K562 (cell line): ENCODE results near the gene NDC1. TPM values are rescaled to one million over a fixed set of nuclear protein-coding genes. Genes with fewer than 3 reads are reported as not detected.
A peak's percentile ranks its signal among the peaks of the same experiment; 100 is the strongest.

Experiments
- ATAC-seq: fragments of 200-7000 bp; cut with Tn5 transposase; 3 replicates; pipeline ENCODE4 v1.9.1; 2020; ENCODE audit warnings: moderate library complexity
- BruUV-seq: library from RNA; stranded (reverse); fragments of 400-500 nt; replicated peaks from 2 replicates; lab custom pipeline; 2021; lab: Mats Ljungman, UMichigan
- CTCF ChIA-PET: fragments of 300-600 bp; formaldehyde crosslinking; extraction: SDS; loops from one replicate; lab custom pipeline; 2021; ENCODE audit warnings: low intra/inter-chr PET ratio; lab: Yijun Ruan, JAX
- POLR2A ChIA-PET: fragments of 300-600, 350-650 bp; sonication (Branson Sonifier 250); formaldehyde crosslinking; extraction: SDS; loops from one replicate; lab custom pipeline; 2021; ENCODE audit warnings: antibody characterized with exemption, inconsistent platforms; lab: Yijun Ruan, JAX
- DNase-seq, 4 experiments: peaks; one replicate each; pipeline versions ENCODE4 v3.0.0 to v3.0.0-alpha.2; 2011 to 2018; ENCODE audit warnings: low spot score in 3 of 4, mixed read lengths in 3 of 4; ENCODE audit errors: extremely low read depth in 1 of 4
- FAIRE-seq: peaks from 2 replicates; lab custom pipeline; 2011; peaks lifted over from hg19 to GRCh38; lab: Jason Lieb, UNC
- H2AFZ ChIP-seq: 2 replicates; pipeline ENCODE4 v1.6.0; 2011; ENCODE audit warnings: low read depth, low read length, control low read depth, inconsistent platforms
- H3K27ac ChIP-seq: fragments of 200-600 bp; 3 replicates; pipeline ENCODE4 v1.8.0; 2011; ENCODE audit warnings: low read depth, mild to moderate bottlenecking, control low read depth, inconsistent platforms, low read length, moderate library complexity, mixed read lengths; ENCODE audit errors: extremely low read depth
- H3K27me3 ChIP-seq, 2 experiments: fragments of 300-600 bp in 1 of 2; 2 replicates in 1 of 2; 3 replicates in 1 of 2; pipeline versions ENCODE4 v1.6.0 to v1.8.0; 2011; ENCODE audit warnings: inconsistent platforms in 2 of 2, low read length in 2 of 2, mild to moderate bottlenecking in 1 of 2, mixed read lengths in 1 of 2, moderate library complexity in 1 of 2; ENCODE audit not compliant: control insufficient read depth in 2 of 2, insufficient read depth in 2 of 2
- H3K36me3 ChIP-seq: fragments of 300-600 bp; 3 replicates; pipeline ENCODE4 v1.8.0; 2011; ENCODE audit warnings: mild to moderate bottlenecking, low read length, inconsistent platforms; ENCODE audit not compliant: control insufficient read depth, insufficient read depth
- H3K4me1 ChIP-seq, 2 experiments: fragments of 200-600 bp in 1 of 2; replicated peaks in 1 of 2; 2 replicates in 1 of 2; 3 replicates in 1 of 2; pipeline versions ENCODE4 v1.5.1 to v1.8.0; 2011; ENCODE audit warnings: inconsistent platforms in 2 of 2, low read length in 2 of 2, mild to moderate bottlenecking in 1 of 2, mixed read lengths in 1 of 2, moderate library complexity in 1 of 2; ENCODE audit not compliant: control insufficient read depth in 2 of 2, insufficient read depth in 2 of 2
- H3K4me2 ChIP-seq: 2 replicates; pipeline ENCODE4 v1.6.1; 2011; ENCODE audit warnings: low read length, control low read depth, inconsistent platforms, mixed read lengths; ENCODE audit not compliant: insufficient read depth
- H3K4me3 ChIP-seq: fragments of 200-600 bp; sonication (generic), shearing (Covaris generic); 2 replicates; pipeline ENCODE4 v1.5.1; 2016; ENCODE audit warnings: control low read depth, inconsistent platforms
- H3K79me2 ChIP-seq: fragments of 200-600 bp; 3 replicates; pipeline ENCODE4 v1.8.0; 2011; ENCODE audit warnings: low read length, inconsistent platforms; ENCODE audit not compliant: control insufficient read depth, insufficient read depth
- H3K9ac ChIP-seq, 2 experiments: 2 replicates each; pipeline versions ENCODE4 v1.6.0 to v1.6.1; 2011; ENCODE audit warnings: low read depth in 2 of 2, low read length in 2 of 2, control low read depth in 1 of 2, inconsistent platforms in 1 of 2, mild to moderate bottlenecking in 1 of 2, mixed read lengths in 1 of 2; ENCODE audit not compliant: insufficient read depth in 1 of 2
- H3K9me1 ChIP-seq: one replicate; pipeline ENCODE4 v1.6.0; 2011; ENCODE audit warnings: inconsistent platforms, mild to moderate bottlenecking, low read length, moderate library complexity; ENCODE audit not compliant: control insufficient read depth, insufficient read depth
- H3K9me3 ChIP-seq: replicated peaks from 2 replicates; pipeline ENCODE4 v1.5.1; 2011; ENCODE audit warnings: low read depth, low read length, inconsistent platforms; ENCODE audit not compliant: control insufficient read depth, insufficient read depth
- H4K20me1 ChIP-seq: replicated peaks from 2 replicates; pipeline ENCODE4 v1.6.1; 2011; ENCODE audit warnings: low read length, inconsistent platforms, mixed read lengths; ENCODE audit not compliant: control insufficient read depth, insufficient read depth
- ETV1 ChIP-seq: fragments of 450-650 bp; conservative IDR thresholded peaks from 2 replicates; pipeline ENCODE4 v1.6.1; 2016; ENCODE audit warnings: missing genetic modification characterization, control low read depth, low read depth, missing compliant biosample characterization
- GABPA ChIP-seq: fragments of 200-800 bp; sonication (Bioruptor generic); conservative IDR thresholded peaks from 2 replicates; pipeline ENCODE4 v1.6.1; 2016; ENCODE audit warnings: low read depth, missing genetic modification characterization, missing compliant biosample characterization
- NR2C2 ChIP-seq, 2 experiments: fragments of 200-800 bp in 1 of 2; sonication (Bioruptor generic) in 1 of 2; sonication (generic) in 1 of 2; formaldehyde crosslinking in 1 of 2; IDR thresholded peaks; 2 replicates each; pipeline versions ENCODE4 v1.6.1 to v1.8.0; 2016 to 2022; ENCODE audit warnings: mild to moderate bottlenecking in 1 of 2, missing compliant biosample characterization in 1 of 2, missing genetic modification characterization in 1 of 2, missing genetic modification reagents in 1 of 2
- SPI1 ChIP-seq: IDR thresholded peaks from 2 replicates; pipeline ENCODE4 v1.6.1; 2011; ENCODE audit warnings: low read depth, low read length, control low read depth, borderline replicate concordance
- ZNF175 ChIP-seq: fragments of 200-800 bp; sonication (Bioruptor generic); IDR thresholded peaks from 2 replicates; pipeline ENCODE4 v1.6.1; 2016; ENCODE audit warnings: low read depth, mild to moderate bottlenecking, missing genetic modification characterization, missing compliant biosample characterization
- ZNF584 ChIP-seq: fragments of 200-800 bp; sonication (Bioruptor generic); IDR thresholded peaks from 2 replicates; pipeline ENCODE4 v1.6.1; 2016; ENCODE audit warnings: low read depth, mild to moderate bottlenecking, missing genetic modification characterization, missing compliant biosample characterization
- WGBS: fragments of 100-300 bp; shearing (Covaris generic); methylation state at CpG from one replicate; pipeline ENCODE4 v1.1.6; 2016; ENCODE audit warnings: low coverage, mixed read lengths; ENCODE audit not compliant: insufficient coverage; ENCODE audit errors: missing lambda C conversion rate; 5-methylcytosine and 5-hydroxymethylcytosine counted together
- in situ Hi-C: fragments of 300-500 bp; cut with MboI; formaldehyde crosslinking; loops from 4 replicates; pipeline ENCODE4 v1.15.0; 2018; ENCODE audit warnings: inconsistent platforms, mixed read lengths
- intact Hi-C: fragments of 100-400 bp; cut with micrococcal nuclease; formaldehyde crosslinking; loops from 2 replicates; pipeline ENCODE4 v1.14.2; 2022
- polyA plus RNA-seq, 8 experiments: library from polyadenylated mRNA; depleted of rRNA in 4 of 8; stranded (reverse) in 5 of 8; unstranded in 3 of 8; fragments of >200 nt; fragmentation: Nextera tagmentation in 2 of 8; fragmentation: Illumina TruSeq in 1 of 8; extraction: Ambion mirVana in 2 of 8; extraction: Trizol in 1 of 8; gene quantifications; 2 replicates each; pipeline versions ENCODE4 v1.2.1 to v1.2.3, GENCODE V29; 2011 to 2014; ENCODE audit warnings: inconsistent platforms in 1 of 8, missing spikeins in 1 of 8
- total RNA-seq, 7 experiments: library from RNA; depleted of rRNA in 6 of 7; stranded (reverse); fragments of >200 nt in 6 of 7; fragmentation: Illumina TruSeq in 2 of 7; extraction: Trizol in 2 of 7; gene quantifications; 2 replicates each; pipeline versions ENCODE4 v1.2.1 to v1.2.3, GENCODE V29; 2011 to 2021; ENCODE audit warnings: low replicate concordance in 1 of 7
- TF ChIP-seq, protein P1 (sequence below), 3 experiments: fragments of 200-800 bp in 1 of 3; fragments of 250-450 bp in 1 of 3; fragments of 450-650 bp in 1 of 3; sonication (Bioruptor Pico) in 1 of 3; sonication (Bioruptor generic) in 1 of 3; formaldehyde crosslinking in 1 of 3; IDR thresholded peaks; 2 replicates each; pipeline versions ENCODE4 v1.6.1 to v1.8.0; 2016 to 2022; ENCODE audit warnings: mild to moderate bottlenecking in 2 of 3, missing genetic modification characterization in 2 of 3, missing compliant biosample characterization in 1 of 3, moderate library complexity in 1 of 3
- TF ChIP-seq, protein P2 (sequence below): fragments of 250-450 bp; sonication (Bioruptor Pico); IDR thresholded peaks from 2 replicates; pipeline ENCODE4 v1.6.1; 2021; ENCODE audit warnings: mild to moderate bottlenecking
- TF ChIP-seq, protein P3 (sequence below): fragments of 450-650 bp; formaldehyde crosslinking; IDR thresholded peaks from 2 replicates; pipeline ENCODE4 v1.4.0; 2020; ENCODE audit warnings: mild to moderate bottlenecking, moderate library complexity
- TF ChIP-seq, protein P4 (sequence below): fragments of 200-800 bp; sonication (Bioruptor generic); IDR thresholded peaks from 2 replicates; pipeline ENCODE4 v1.6.1; 2017; ENCODE audit warnings: missing genetic modification characterization, missing compliant biosample characterization
- TF ChIP-seq, protein P5 (sequence below): fragments of 250-450 bp; sonication (Bioruptor Pico); IDR thresholded peaks from 2 replicates; pipeline ENCODE4 v1.8.0; 2021; ENCODE audit warnings: borderline replicate concordance, mild to moderate bottlenecking, moderate library complexity; ENCODE audit not compliant: poor library complexity, severe bottlenecking

Gene NDC1
- total and polyA plus RNA-seq, 9 of the 15 experiments (the other 6 are each of a cell fraction or from before 2014, with no cell fraction given): 26.9 to 102 (median 64.5) TPM

DNA sequence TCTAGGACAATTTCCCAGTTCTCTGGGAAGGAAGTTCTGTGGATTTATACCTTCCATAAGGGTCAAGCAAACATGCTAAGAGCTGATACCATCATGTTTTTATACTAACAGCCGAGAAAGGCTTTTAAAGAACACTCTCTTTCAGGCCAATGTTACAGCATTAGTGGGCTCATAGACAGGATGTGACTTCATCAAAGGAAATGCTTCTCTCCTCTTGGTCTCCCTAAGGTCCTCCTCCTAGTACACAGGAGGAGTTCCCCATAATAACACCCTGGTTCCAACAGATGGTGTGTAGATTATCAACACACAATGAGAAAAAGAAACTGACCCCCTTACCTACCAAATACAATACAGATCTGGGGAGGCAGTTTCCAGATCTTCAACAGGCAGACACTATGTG lies 72.4 kb downstream of the NDC1 start:
- no peak overlapping the region for H2AFZ ChIP-seq
- no peak overlapping the region for H3K4me2 ChIP-seq
- BruUV-seq: TSS peak; percentile 29
- no peaks in the 10 kb centered on the region for H3K9me3 ChIP-seq
- no peak overlapping the region for H3K9ac ChIP-seq
- DNase-seq: no peak
- FAIRE-seq: no peak
- no peak overlapping the region for H3K4me3 ChIP-seq
- peaks cover 0 to 2% of the 10 kb centered on the region in 2 experiments; a peak in 2 of 5 replicates for H3K4me1 ChIP-seq
- in situ Hi-C loops: no loop called here
- ATAC-seq: peak; percentile 61
- H4K20me1 ChIP-seq: no peaks in the 10 kb centered on the region
- H3K36me3 ChIP-seq: peaks cover 55% of the 10 kb centered on the region
- no peaks in the 10 kb centered on the region for H3K9me1 ChIP-seq
- WGBS: 68% methylated on average over 1 of the region's 1 CpG
- H3K27ac ChIP-seq: no peak overlapping the region
- no peaks in the 10 kb centered on the region for H3K79me2 ChIP-seq
- ChIA-PET CTCF (no interaction called here), POLR2A (interaction anchor here (0.5 to 0.7 kb wide), 3 partner anchors 11 to 658 kb away, joined by 3 to 4 read pairs (median 3); partner anchors contain the start of gene LDLRAD1)
- intact Hi-C loops: loop anchor here (10.0 kb wide), 1 partner anchor 189 kb away; no protein-coding TSS in a partner anchor
- no peaks in the 10 kb centered on the region for H3K27me3 ChIP-seq
- TF ChIP-seq, protein P1, sequence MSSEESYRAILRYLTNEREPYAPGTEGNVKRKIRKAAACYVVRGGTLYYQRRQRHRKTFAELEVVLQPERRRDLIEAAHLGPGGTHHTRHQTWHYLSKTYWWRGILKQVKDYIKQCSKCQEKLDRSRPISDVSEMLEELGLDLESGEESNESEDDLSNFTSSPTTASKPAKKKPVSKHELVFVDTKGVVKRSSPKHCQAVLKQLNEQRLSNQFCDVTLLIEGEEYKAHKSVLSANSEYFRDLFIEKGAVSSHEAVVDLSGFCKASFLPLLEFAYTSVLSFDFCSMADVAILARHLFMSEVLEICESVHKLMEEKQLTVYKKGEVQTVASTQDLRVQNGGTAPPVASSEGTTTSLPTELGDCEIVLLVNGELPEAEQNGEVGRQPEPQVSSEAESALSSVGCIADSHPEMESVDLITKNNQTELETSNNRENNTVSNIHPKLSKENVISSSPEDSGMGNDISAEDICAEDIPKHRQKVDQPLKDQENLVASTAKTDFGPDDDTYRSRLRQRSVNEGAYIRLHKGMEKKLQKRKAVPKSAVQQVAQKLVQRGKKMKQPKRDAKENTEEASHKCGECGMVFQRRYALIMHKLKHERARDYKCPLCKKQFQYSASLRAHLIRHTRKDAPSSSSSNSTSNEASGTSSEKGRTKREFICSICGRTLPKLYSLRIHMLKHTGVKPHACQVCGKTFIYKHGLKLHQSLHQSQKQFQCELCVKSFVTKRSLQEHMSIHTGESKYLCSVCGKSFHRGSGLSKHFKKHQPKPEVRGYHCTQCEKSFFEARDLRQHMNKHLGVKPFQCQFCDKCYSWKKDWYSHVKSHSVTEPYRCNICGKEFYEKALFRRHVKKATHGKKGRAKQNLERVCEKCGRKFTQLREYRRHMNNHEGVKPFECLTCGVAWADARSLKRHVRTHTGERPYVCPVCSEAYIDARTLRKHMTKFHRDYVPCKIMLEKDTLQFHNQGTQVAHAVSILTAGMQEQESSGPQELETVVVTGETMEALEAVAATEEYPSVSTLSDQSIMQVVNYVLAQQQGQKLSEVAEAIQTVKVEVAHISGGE (CRISPR knock-in tag; IDR thresholded peaks at IDR 0.05): peak in 2 of 3 experiments; percentile 56 to 87; a peak in 3 of 6 replicates
- TF ChIP-seq GABPA (tag): peak; percentile 88
- TF ChIP-seq SPI1: no peak
- TF ChIP-seq NR2C2 (CRISPR knock-in tag; IDR thresholded peaks at IDR 0.05): no peak
- TF ChIP-seq NR2C2 (tag; IDR thresholded peaks at IDR 0.05): peak; percentile 11; the same call in 1 of the 2 replicates
- TF ChIP-seq, protein P2, sequence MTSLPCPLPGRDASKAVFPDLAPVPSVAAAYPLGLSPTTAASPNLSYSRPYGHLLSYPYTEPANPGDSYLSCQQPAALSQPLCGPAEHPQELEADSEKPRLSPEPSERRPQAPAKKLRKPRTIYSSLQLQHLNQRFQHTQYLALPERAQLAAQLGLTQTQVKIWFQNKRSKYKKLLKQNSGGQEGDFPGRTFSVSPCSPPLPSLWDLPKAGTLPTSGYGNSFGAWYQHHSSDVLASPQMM (CRISPR knock-in tag): no peak
- 0 out of 2 replicates have a peak, but pooled peaks have one; percentile 40 for TF ChIP-seq ZNF584
- TF ChIP-seq, protein P3, sequence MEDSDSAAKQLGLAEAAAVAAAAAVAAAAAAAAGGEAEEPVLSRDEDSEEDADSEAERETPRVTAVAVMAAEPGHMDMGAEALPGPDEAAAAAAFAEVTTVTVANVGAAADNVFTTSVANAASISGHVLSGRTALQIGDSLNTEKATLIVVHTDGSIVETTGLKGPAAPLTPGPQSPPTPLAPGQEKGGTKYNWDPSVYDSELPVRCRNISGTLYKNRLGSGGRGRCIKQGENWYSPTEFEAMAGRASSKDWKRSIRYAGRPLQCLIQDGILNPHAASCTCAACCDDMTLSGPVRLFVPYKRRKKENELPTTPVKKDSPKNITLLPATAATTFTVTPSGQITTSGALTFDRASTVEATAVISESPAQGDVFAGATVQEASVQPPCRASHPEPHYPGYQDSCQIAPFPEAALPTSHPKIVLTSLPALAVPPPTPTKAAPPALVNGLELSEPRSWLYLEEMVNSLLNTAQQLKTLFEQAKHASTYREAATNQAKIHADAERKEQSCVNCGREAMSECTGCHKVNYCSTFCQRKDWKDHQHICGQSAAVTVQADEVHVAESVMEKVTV (CRISPR knock-in tag): no peak
- TF ChIP-seq, protein P4, sequence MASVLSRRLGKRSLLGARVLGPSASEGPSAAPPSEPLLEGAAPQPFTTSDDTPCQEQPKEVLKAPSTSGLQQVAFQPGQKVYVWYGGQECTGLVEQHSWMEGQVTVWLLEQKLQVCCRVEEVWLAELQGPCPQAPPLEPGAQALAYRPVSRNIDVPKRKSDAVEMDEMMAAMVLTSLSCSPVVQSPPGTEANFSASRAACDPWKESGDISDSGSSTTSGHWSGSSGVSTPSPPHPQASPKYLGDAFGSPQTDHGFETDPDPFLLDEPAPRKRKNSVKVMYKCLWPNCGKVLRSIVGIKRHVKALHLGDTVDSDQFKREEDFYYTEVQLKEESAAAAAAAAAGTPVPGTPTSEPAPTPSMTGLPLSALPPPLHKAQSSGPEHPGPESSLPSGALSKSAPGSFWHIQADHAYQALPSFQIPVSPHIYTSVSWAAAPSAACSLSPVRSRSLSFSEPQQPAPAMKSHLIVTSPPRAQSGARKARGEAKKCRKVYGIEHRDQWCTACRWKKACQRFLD (CRISPR knock-in tag): peak; percentile 41; the same call in 1 of the 2 replicates
- peak; percentile 61; the same call in 1 of the 2 replicates for TF ChIP-seq ETV1 (tag)
- TF ChIP-seq, protein P5, sequence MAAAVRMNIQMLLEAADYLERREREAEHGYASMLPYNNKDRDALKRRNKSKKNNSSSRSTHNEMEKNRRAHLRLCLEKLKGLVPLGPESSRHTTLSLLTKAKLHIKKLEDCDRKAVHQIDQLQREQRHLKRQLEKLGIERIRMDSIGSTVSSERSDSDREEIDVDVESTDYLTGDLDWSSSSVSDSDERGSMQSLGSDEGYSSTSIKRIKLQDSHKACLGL (CRISPR knock-in tag): no peak
- peak; percentile 71; the same call in 1 of the 2 replicates for TF ChIP-seq ZNF175 (CRISPR knock-in tag)
